Right atrium auricular region (tissue), 2 donors: ENCODE results near the gene LIF. TPM values are rescaled to one million over a fixed set of nuclear protein-coding genes. Genes with fewer than 3 reads are reported as not detected.
A peak's percentile ranks its signal among the peaks of the same experiment; 100 is the strongest.

ENCODE experiments used
- DNase-seq: peaks from one replicate; pipeline ENCODE4 v3.0.0-alpha.2; 2019; ENCODE audit warnings: low spot score
- H3K27ac ChIP-seq, 2 donors: fragments of 200-600 bp; sonication (generic); 1 replicate in 1 of 2; 2 replicates in 1 of 2; pipeline ENCODE4 v1.5.1; 2016 to 2019
- H3K27me3 ChIP-seq, 2 donors: fragments of 200-600 bp; sonication (generic); one replicate each; pipeline versions ENCODE4 v1.5.1 to v1.6.0; 2017 to 2019
- H3K36me3 ChIP-seq: fragments of 200-600 bp; sonication (generic); one replicate; pipeline ENCODE4 v1.5.1; 2016
- H3K4me1 ChIP-seq, 2 donors: fragments of 200-600 bp; sonication (generic); one replicate each; pipeline versions ENCODE4 v1.5.1 to v1.6.0; 2017 to 2019
- H3K4me3 ChIP-seq, 2 donors: fragments of 200-600 bp; sonication (generic); 1 replicate in 1 of 2; 2 replicates in 1 of 2; pipeline ENCODE4 v1.5.1; 2017 to 2019; ENCODE audit warnings: mild to moderate bottlenecking in 1 of 2, moderate library complexity in 1 of 2
- H3K9me3 ChIP-seq, 2 donors: fragments of 200-600 bp; sonication (generic); one replicate each; pipeline ENCODE4 v1.5.1; 2019
- total RNA-seq, 2 donors: library from RNA; depleted of rRNA; stranded (reverse); fragments of >200 nt; gene quantifications; one replicate each; pipeline ENCODE4 v1.1.0, GENCODE V29; 2016
- TF ChIP-seq, protein P1 (sequence below), 2 donors: fragments of 200-600 bp; sonication (generic); IDR thresholded peaks; one replicate each; pipeline ENCODE4 v1.5.1; 2019; ENCODE audit warnings: antibody characterized with exemption in 2 of 2

LIF gene
- total RNA-seq, 2 donors from 2014 or later: 0.79 to 8.9 TPM

DNA sequence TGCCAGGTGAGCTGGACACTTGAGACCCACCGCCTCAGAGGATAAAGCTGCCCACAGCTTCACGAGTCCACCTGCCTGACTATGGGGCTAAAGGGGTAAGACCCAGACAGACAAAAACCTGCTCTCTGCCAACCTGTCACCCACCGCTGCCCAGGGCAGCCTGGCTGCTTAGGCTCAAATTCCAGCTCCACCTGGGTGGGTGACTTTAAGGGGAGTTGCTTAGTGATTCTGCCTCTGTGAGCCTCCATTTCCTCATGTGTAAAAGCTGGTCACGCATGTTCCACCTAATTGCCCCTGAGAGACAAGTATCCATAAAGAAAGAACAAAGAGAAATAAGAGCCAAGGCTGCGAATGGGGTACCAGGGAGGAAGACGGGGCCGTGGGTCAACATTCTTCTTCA is 46.5 kb upstream of the LIF start:
- no peak for DNase-seq
- H3K4me1 ChIP-seq: peaks cover 0 to 40% of the 10 kb centered on the region in 2 donors
- H3K4me3 ChIP-seq: no peak overlapping the region
- H3K36me3 ChIP-seq: peaks cover 59% of the 10 kb centered on the region
- TF ChIP-seq, protein P1, sequence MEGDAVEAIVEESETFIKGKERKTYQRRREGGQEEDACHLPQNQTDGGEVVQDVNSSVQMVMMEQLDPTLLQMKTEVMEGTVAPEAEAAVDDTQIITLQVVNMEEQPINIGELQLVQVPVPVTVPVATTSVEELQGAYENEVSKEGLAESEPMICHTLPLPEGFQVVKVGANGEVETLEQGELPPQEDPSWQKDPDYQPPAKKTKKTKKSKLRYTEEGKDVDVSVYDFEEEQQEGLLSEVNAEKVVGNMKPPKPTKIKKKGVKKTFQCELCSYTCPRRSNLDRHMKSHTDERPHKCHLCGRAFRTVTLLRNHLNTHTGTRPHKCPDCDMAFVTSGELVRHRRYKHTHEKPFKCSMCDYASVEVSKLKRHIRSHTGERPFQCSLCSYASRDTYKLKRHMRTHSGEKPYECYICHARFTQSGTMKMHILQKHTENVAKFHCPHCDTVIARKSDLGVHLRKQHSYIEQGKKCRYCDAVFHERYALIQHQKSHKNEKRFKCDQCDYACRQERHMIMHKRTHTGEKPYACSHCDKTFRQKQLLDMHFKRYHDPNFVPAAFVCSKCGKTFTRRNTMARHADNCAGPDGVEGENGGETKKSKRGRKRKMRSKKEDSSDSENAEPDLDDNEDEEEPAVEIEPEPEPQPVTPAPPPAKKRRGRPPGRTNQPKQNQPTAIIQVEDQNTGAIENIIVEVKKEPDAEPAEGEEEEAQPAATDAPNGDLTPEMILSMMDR (IDR thresholded peaks at IDR 0.05): no peak
- H3K9me3 ChIP-seq: no peaks in the 10 kb centered on the region
- H3K27me3 ChIP-seq: no peaks in the 10 kb centered on the region
- H3K27ac ChIP-seq: no peak overlapping the region

DNA sequence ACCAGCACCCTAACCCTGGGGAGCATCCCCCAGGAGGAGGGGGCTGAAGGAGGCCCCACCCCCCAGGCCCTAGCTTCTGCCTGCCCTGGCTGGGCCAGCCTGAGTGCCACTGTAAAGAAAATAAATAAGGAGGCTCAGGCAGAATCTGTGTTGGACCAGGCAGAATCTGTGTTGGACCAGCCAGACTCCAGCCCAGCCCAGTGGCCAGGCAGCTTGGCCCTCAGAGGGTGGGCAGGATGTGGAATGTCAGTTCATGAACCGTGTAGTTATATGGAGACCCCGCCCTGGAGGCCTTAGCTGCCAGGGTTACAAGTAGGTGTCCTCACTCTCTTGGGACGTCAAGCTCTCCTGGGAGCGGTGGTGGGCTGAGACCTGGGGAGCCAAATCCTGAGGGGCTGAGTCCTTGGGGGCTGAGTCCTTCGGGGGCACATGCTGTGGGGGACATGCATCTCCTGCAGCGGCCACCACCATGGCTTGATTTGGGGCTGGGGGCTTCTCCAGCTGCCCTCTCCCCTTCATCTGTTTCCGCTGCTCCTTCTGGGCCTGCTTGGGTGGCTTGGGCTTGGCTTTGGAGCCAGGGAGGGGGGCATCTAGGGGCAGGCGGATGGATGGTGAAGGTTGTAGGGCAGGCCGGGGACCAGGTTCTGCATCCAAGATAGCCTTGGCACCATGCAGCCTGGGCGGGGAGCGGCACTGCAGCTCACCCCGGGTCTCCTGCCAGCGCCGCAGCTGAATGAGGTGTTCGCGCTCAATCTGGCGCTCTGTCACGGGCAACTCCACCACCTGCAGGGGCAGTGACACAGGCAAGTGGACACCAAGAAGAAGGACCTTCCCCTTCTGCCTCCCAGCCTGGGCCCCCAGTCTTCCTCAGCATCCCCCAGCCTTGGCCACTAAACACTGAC is 45.8 kb upstream of the LIF start:
- Histone ChIP-seq H3K9me3 (no peaks in the 10 kb centered on the region), H3K27ac (peak overlapping the region; percentile 93 to 95), H3K4me3 (no peak overlapping the region), H3K27me3 (no peaks in the 10 kb centered on the region), H3K36me3 (peaks cover 52% of the 10 kb centered on the region), H3K4me1 (peaks cover 0 to 47% of the 10 kb centered on the region in 2 donors)
- TF ChIP-seq, protein P1 (IDR thresholded peaks at IDR 0.05): no peak
- DNase-seq: no peak

DNA sequence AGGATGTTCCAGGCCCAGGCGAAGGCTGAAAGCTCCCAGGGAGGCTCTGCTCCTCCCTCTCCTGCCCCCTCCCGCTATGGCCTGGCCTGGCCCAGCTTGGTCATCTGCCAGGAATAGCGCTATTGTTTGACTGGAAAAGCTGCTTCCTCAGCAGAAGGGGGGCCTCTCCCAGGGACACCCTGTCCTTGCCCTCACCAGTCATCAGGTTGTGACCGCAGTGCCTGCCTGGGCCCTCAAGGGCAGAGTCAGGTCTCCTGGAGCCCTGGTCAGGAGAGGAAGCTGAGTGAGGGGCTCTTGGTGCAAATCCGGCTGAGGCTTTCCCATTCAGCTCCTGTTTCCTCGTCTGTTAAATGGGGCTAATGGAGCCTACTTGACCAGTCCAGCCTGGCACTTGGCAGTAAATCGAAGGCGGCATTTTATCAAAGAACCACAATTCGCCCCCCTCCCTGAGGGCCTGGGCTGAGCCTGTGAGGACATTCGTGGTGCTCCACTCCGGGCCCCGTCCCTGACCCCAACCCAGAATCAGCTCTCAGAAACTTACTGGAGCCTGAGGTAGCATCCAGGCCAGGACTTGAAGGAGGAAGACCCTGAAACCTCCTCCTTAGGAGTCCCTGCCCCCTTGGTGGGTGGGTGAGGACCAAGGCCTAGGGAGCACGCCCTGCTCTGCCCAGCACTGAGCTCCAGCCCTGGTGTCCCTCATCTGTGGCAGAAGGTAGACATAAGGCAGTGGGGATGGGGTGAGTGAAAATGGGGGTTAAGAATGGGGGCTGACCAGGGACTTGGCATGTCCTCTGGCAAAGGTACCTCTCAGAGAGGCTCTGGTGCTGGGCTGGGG is 44.7 kb upstream of the LIF start:
- peak overlapping the region; percentile 93 to 95 for H3K27ac ChIP-seq
- TF ChIP-seq, protein P1 (IDR thresholded peaks at IDR 0.05): no peak
- H3K9me3 ChIP-seq: no peaks in the 10 kb centered on the region
- H3K4me1 ChIP-seq: peaks cover 0 to 50% of the 10 kb centered on the region in 2 donors
- H3K27me3 ChIP-seq: no peaks in the 10 kb centered on the region
- H3K36me3 ChIP-seq: peaks cover 42% of the 10 kb centered on the region
- no peak overlapping the region for H3K4me3 ChIP-seq
- DNase-seq: peak; percentile 94

DNA sequence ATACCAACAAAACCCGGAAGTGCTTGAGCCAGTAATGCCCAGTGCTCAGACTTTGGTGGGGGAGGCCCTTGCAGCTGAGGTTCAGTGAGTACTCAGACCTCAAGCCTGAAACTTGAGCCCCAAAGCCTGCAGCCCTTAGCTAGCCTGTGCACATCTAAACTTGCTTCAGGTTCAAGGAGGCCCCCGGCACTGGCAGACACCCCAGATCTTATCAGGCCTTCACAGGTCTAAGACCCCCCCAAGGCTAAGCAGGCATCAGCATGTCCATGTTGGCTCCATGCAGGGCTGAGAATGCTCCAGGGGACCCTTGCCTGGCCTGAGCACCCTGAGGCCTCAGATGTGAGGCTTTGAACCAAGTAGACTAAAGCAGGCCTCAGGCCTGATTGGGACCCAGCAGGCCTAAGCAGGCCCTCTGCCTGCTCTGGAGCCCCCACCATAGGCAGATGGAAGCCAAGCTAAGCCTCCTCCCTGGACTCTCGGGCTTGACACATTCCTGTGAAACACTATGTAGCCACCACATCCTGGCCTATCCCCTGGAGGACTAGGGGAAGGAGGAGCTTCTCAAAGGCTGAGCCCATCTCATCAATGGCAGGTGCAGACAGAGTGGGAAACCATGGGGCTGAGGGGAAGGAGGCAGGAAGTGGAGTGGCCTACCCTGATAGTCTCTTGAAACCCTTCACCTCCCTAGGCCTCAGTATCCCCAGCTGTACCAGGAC is 43.9 kb upstream of the LIF start:
- peak; percentile 80 for DNase-seq
- Histone ChIP-seq H3K36me3 (peaks cover 36% of the 10 kb centered on the region), H3K27ac (peak overlapping the region; percentile 93 to 95), H3K4me3 (peak overlapping the region in 1 of 2 donors; percentile 98), H3K27me3 (no peaks in the 10 kb centered on the region), H3K4me1 (peaks cover 0 to 50% of the 10 kb centered on the region in 2 donors), H3K9me3 (no peaks in the 10 kb centered on the region)
- TF ChIP-seq, protein P1 (IDR thresholded peaks at IDR 0.05): no peak

DNA sequence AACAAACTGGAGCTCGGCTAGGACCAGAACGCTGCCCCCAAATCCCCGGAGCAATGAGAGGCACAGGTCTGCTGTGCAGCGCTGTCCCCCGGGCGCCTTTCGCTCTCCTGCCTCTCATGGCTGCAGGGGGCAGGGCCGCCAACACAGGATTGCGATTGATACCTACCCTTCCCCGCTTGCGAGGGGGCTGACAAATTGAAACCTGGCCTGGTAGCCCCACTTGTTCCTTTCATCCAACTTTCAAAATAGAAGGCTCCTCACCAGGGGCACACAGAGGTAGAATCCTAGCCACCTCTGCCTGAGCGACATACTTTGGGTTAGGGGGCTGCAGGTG is 43.4 kb upstream of the LIF start:
- Histone ChIP-seq H3K4me3 (peak overlapping the region; percentile 94 to 98), H3K27me3 (no peaks in the 10 kb centered on the region), H3K36me3 (peaks cover 32% of the 10 kb centered on the region), H3K4me1 (peaks cover 0 to 50% of the 10 kb centered on the region in 2 donors), H3K27ac (peak overlapping the region; percentile 93 to 95), H3K9me3 (no peaks in the 10 kb centered on the region)
- no peak for DNase-seq
- TF ChIP-seq, protein P1 (IDR thresholded peaks at IDR 0.05): no peak
